GF-D8 (cell line): Measurements from ENCODE around the gene GFRA3.

Source experiments
- DNase-seq: peaks from one replicate; lab custom pipeline; 2025; lab: John Stamatoyannopoulos, UW

GFRA3 gene

DNA sequence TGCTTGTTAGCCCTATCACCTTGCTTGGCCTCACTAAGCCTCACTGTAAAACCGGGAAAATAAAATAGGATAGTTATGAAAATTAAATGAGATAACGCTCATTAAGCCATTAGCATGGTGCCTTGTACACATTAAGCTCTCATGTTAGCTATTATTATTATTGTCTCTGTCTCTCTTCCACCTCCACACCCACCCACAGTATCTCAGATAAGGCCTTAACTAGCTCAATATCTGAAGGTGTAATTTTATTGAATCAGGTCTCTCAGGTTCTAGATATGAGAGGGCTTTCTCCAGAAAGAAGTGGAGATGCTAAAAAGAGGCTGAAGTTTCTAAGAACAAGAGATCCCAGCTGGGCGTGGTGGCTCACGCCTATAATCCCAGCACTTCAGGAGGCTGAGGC, 27.6 kb downstream of the GFRA3 start:
- no peak for DNase-seq

DNA sequence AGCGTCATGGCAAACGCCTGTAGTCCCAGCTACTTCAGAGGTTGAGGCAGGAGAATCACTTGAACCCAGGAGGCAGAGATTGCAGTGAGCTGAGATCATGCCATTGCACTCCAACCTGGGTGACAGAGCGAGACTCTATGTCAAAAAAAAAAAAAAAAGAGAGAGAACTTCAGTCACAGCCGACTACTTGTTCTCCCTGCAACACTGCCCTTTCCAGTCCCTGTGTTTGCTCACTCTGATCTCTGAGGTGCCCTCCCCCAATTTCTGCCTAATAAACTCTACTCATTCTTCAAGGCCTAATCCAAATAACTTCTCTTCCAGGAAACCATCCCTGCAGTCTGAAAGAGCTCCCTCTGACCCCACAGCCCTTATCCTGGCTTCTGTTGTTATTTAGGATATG, 28.1 kb downstream of the GFRA3 start:
- DNase-seq: no peak

DNA sequence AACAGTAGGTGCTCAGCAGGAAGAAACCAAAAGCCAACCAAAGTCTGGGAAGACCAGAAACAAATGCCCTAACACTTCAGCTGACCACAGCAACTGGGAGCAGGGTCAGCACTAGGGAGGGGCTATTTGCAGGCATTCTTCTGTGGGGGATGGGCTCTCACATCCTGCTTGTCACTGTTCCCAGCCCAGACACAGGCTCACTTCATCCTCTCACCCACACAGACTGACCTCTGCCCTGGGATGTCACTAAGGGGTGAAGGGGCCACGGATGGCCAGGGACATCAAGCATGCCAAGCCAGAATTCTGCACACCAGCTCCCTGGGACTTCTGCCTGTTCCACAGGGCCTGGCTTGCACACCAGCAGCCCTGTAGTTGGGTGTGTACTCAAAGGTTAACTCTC, 28.7 kb downstream of the GFRA3 start:
- no peak for DNase-seq

DNA sequence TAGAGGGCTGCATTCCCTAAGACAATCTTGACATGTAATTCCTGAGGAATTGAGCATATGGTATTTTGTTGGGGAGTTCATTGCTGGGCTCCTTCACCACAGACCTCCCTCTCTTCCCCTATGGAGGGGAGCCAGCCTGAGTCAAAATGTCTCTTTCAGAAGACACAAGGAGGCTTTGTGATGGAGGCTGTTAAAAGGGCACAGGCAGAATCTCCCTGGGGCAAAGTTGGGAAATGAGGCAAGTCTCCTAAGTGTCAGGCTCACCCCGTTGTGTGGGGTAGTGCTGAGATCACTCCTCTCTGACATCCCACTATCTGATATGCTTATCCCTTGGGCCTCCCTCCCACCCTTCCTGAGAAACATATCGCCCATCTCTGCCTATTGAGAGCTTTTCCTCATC, 30.6 kb downstream of the GFRA3 start:
- no peak for DNase-seq

DNA sequence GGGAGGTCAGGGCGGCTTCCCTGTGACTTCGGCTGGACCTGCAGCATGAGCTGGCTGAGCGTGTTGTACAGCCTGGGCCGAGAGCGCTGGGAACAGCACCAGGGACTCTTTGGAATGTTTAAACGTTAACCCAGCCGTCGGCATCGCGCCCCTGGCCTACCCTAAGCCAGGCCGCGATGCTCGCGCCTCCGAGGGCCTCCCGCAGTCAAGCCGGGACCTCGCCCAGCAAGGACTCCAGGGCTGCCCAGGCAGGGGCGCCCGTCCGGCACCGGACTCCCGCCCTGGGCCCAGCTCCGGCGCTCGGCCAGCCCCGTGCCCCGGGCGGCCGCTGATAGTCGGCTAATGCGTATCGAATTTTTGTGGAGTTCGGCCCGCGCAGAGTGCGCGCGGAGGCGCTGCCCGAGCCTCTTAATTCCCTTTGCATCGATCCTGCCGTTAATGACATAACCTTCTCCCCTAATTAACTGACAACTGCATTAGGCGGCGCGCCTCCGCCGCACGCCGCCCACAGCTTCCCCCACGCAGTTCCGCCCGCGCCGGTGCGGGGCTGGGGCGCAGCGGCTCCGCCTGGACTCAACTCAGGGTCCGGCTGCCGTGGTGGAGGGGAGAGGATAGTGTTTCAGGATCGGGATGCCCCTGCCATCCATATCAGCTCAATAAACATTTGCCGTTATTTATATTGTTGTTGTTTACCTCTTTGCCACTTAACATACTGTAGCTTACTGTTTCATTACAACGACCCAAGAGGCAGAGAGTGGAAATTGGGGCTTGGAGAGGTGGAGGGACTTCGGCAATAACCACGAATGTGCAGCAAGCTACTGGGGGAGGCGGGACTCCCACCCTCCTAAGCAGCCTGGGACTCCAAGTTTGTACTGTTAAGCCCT, 32.5 kb downstream of the GFRA3 start:
- no peak for DNase-seq

DNA sequence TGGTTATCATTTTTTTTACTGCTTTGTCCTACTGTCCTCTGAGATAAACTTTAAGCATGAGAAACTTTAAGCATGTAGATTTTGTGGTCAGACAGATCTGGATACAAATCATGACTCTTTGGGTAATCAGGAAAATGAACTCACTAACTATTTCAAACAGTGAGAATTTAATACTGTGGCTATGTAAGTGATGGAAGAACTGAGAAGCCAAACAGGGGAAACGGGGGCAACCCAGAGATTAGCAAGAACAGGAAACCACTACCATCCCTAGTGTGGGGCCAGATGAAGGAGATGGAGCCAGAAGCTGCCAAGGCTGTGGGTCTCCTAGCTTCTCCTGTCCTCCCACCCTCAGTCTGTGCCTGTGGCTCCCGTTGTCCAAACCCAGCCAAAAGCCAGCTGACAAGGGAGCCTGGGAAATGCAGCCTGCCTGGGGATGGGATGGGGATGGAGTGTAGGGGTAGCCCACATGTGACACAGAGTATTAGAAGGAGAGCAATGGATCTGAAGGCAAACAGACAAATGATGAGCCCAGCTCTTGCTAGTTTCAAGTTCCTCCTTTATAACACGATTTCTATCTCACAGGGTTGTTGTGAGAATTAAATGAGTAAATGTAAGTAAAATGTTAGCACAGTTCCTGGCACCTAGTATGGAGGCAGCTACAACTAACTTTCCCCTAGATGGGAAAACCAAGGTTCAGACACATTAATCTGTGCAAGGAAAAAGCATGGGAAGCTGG, 33.6 kb downstream of the GFRA3 start:
- peak; percentile 7 for DNase-seq

DNA sequence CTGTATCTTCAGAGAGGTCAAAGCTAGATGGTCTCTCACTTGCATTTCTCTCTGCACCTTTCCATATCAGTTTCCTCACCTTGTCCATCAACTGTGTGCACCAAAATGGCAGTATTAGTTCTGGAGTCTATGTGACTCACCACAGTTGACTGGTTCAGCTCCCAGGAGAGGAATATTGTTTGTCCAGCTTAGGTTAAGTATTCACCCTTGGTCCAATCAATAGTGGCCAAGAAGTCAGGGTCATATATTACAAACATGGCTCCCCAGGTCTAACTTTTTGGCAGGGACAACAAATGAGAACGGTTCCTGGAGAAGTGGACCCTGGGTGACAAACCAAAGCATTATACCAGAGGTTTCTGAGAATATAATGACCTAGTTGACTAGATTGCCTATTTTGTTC, 36.4 kb downstream of the GFRA3 start:
- DNase-seq: no peak

DNA sequence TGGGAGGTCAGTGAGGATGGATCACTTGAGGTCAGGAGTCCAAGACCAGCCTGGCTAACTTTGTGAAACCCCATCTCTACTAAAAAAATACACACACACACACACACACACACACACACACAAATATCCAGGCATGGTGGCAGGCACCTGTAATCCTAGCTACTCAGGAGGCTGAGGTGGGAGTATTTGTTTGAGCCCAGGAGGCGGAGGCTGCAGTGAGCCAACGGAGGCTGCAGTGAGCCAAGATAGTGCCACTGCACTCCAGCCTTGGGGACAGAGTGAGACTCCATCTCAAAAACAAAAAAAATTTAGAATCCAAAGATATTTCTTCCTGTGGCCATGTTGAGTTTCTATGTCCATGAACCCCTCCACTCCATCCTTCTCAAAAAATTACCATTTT, 39.8 kb downstream of the GFRA3 start:
- no peak for DNase-seq

DNA sequence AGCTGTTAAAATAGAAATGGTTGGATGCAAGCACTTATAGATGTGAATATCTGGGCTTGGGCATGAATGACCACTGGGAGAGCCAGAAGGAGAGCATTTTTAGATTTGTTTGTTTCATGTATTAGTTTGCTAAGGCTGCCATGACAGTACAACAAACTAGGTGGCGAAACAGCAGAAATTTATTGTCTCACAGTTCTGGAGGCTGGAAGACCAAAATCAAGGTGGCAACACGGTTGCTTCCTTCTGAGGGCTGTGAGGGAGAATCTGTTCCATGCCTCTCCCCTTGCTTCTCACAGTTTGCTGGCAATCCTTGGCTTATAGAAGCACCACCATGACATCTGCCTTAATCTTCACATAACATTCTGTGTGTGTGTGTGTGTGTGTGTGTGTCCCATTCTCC, 41.1 kb downstream of the GFRA3 start:
- no peak for DNase-seq

DNA sequence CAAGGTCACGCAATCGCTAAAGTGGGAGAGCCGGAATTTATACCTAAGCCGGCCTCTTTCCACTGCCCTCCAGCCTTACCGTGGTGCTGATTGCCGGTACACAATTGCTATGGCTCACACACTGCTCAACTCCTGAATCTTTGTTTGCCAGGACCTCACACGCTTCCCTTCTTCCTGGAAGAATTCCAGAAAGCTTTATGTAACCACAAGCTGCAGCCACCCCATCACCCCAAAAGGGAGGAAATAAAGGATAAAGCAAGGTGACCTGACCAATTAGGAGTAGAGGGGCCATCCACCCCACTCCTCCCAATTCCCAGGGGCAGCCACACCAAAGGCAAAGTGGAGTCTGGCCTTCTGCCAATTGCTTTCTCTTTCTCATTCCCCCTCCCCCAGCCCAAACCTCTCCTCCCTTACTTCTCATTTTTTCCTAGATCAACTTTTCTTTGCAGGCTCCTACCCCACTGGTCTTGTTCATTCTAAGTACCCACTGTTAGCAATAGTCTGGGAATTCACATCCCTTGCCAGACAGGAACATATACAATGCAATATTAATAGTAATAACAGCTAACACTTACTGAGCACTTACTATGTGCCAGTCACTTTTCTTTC, 43.3 kb downstream of the GFRA3 start:
- no peak for DNase-seq

DNA sequence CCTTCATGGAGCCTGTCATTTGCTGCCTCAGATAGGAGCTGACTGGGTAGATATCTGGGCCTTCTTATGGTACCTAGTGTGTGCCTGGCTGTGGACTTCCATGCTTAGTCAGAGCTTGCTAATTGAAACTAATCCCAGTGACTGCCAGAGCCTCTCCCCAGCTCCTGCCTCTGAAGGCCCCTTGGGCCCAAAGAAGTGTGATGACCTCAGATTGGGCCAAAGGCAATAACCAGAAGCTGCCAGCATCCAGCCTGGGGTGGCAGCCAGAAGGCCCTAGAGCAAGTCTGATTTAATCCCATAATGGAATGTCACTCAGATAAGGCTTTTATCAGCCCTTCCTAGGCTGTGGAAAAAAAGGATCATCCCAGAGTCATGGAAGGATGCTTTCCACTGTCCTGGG, 44.2 kb downstream of the GFRA3 start:
- DNase-seq: no peak

DNA sequence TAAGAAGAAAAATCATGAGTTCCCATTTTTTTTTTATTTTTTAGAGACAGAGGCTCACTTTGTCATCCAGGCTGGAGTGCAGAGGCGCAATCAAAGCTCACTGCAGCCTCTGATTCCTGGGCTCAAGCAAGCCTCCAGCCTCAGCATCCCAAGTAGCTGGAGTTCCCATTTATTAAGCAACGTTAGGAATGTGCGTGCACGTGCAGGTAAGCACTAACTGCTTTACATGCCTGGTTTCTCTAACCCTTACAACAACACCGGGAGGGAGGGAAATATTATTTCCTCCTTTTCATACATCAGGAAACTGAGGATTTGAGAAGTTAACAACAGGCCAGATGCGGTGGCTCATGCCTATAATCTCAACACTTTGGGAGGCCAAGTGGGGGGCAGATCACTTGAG, 45.0 kb downstream of the GFRA3 start:
- DNase-seq: no peak

DNA sequence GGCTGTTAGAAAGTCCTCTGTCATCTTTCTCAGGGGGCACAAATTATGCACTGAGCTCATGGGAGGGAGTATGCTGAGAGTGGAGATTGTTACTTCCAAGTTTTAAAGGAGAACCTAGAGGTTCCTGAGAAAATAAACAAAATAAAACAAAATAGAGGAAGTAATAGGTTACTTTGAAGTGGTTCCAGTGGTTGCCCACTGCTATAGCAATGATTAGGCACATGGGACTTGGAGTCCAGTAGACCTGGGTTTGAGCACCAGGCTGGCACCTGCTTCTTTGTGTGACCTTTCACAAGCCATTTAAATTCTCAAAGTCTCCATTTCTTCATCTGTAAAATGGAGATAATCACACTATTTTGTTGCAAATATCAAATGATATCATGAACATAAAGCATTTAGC, 47.5 kb downstream of the GFRA3 start:
- DNase-seq: no peak

DNA sequence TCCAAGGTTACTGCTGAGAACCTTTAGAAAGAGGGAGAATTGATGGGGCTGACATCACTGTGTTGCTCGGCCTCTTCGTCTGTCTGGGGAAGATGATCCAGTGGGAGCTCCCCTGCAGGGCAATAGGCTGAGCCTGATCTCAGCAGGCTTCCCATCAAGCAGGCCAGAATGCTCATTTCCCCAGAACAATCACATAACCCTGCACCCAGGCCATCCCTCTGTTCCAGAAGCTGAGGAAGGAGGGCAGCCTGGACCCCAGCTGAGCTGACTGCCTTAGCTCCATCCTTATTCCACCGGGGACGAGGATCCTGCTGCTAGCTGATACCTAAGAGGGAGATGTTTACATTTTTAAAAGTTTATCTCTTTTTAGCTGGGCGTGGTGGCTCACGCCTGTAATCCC, 49.7 kb downstream of the GFRA3 start:
- no peak for DNase-seq

DNA sequence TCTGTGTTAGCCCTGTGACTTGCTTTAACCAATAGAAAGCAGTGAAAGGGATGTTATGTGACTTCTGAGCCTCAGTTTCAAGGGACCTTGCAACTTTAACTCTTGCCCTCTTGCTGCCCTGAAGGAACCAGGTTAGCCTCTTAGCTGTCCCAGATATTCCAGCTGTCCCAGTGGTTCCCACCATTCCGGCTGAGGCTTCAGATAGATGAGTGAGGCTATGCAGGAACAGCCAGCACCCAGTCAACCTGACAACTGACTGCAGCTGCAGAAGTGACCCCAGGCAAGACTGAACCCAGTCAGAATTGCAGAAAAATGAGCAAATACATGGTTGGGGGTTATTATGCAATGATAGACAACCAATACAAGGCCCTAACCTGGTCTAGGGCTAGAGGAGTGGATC, 50.9 kb downstream of the GFRA3 start:
- DNase-seq: no peak

DNA sequence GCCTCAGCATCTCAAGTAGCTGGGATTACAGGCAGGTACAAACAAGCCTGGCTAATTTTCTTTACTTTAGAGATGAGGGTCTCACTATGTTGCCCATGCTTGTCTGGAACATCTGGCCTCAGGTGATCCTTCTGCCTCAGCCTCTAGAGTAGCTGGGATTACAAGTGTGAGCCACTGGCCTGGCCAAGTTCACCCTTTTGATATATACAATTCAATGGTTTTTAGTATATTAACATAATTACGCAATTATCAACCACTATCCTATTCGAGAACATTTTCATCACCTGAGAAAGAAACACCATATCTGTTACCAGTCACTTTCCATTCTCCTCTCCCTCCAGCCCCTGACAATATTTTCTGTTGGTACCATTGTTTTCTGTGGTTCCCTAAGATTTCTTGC, 57.6 kb downstream of the GFRA3 start:
- no peak for DNase-seq

DNA sequence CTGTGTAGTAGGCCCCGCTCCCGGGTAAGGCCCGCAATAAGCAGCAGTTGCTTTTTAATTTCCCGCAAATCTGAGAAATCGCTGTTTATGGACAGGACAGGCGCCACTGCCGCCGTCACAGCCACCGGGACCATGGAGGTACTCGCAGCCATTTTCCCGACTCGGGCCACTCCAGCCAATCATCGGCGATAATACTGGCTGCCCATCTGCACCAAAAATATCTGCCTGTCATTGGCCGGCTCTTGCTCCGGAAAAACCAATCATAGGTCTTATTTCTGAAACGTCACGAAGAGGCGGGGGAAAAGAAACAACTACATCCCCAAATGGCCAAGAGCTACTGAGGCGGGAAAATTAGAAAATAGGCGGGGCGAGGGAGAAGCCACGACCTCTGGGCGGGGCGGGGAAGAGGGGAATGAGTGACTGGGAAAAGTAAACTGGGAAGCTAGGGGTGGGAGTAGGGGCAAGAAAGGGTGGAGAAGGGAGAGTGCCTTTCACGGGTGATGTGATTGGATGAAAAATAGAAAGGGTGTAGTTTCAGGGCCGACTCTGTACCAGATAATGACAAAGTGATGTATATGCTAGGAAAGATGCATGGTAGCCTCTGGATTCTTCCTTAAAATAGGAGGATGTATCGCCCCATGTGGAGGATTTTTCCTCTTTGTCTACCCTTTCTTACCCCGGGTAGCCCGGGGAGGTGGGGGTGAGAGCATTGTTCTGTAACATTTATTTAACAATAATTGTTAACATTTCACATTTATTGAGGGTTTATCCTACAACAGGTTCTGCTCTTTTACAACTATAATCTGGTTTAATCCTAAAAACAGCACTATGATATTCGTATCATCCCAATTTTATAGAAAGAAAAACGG, 61.0 kb downstream of the GFRA3 start, which contains the start of gene CDC23:
TSS of gene CDC23 (minus strand) at position 163 of the 869 bp plus-strand sequence. CDS start at position 152, 11 bp downstream.
- peak; percentile 86 for DNase-seq

DNA sequence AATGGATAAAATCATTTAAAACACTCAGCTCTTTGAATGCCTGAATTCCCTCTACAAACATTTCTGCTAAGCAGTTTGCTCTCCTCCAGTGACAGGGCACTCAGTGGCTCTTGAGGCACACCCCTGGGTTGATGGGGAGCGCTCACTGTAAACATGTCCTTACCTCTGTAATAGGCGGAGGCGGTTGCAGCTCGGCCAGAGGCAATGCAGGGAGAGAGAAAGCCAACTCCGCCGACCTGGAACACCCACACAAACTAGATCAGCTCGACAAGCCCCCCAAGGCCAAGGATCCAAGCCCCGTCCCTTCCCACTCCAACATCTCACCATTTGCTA, 61.6 kb downstream of the GFRA3 start:
- DNase-seq: no peak

DNA sequence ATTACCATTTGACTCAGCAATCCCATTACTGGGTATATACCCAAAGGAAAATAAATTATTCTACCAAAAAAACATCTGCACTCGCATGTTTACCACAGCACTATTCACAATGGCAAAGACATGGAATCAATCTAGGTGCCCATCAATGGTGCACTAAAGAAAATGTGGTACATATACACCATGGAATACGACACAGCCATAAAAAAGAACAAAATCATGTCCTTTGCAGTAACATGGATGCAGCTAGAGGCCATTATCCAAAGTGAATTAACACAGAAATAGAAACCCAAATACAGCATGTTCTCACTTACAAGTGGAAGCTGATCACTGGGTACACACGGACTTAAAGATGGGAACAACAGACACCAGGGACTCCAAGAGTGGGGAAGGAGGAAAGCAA, 63.4 kb downstream of the GFRA3 start:
- no peak for DNase-seq
